CD4-positive, alpha-beta T cell treated with Interleukin-10 for 1 hour (primary cell): Measurements from ENCODE around the gene MPZ.
"Not testable (repeated sequence)": the region's sequence is repeated elsewhere in the genome, so short reads cannot be mapped to it uniquely, and the experiment has no call there.

Experiments used
- DNase-seq: peaks from one replicate; pipeline ENCODE4 v3.0.0-alpha.2; 2020

The MPZ gene

GRCh38 chr1:161298116-161298515 lies 11.7 kb downstream of the MPZ start:
- DNase-seq, result no peak

GRCh38 chr1:161297415-161297814 lies 12.4 kb downstream of the MPZ start:
- DNase-seq, result no peak

GRCh38 chr1:161290779-161291178 lies 19.0 kb downstream of the MPZ start:
- DNase-seq, result no peak

GRCh38 chr1:161287482-161288054 lies 22.2 kb downstream of the MPZ start:
- DNase-seq, result no peak

GRCh38 chr1:161285521-161285920 lies 24.2 kb downstream of the MPZ start:
- no peak for DNase-seq

GRCh38 chr1:161285113-161285512 lies 24.7 kb downstream of the MPZ start:
- DNase-seq, result no peak

GRCh38 chr1:161282991-161283390 lies 26.8 kb downstream of the MPZ start:
- DNase-seq, result no peak

GRCh38 chr1:161274874-161275273 lies 34.9 kb downstream of the MPZ start:
- DNase-seq, result no peak

- DNase-seq, result no peak
Observed at GRCh38 chr1:161273402-161273801, 36.4 kb downstream of the MPZ start.

GRCh38 chr1:161267321-161267720 lies 42.4 kb downstream of the MPZ start:
- DNase-seq, result no peak

- no peak for DNase-seq
Observed at GRCh38 chr1:161266836-161267235, 42.9 kb downstream of the MPZ start.

GRCh38 chr1:161266202-161266601 lies 43.6 kb downstream of the MPZ start:
- DNase-seq, result no peak

- no peak for DNase-seq
Observed at GRCh38 chr1:161265305-161265704, 44.5 kb downstream of the MPZ start.

GRCh38 chr1:161261261-161262235 lies 48.2 kb downstream of the MPZ start:
- no peak for DNase-seq

GRCh38 chr1:161260376-161261260 lies 49.1 kb downstream of the MPZ start:
- DNase-seq, result no peak

- no peak for DNase-seq
Observed at GRCh38 chr1:161259765-161260164, 50.0 kb downstream of the MPZ start.

GRCh38 chr1:161259345-161259702 lies 50.4 kb downstream of the MPZ start:
- DNase-seq, result no peak

GRCh38 chr1:161258439-161259344 lies 51.1 kb downstream of the MPZ start, which contains the start of gene PCP4L1:
TSS of gene PCP4L1 (plus strand) at chr1:161258745. CDS start at chr1:161258975, 230 bp downstream.
- DNase-seq, result peak; percentile 30

GRCh38 chr1:161257109-161257508 lies 52.7 kb downstream of the MPZ start:
- DNase-seq, result not testable (repeated sequence)

- DNase-seq, result not testable (repeated sequence)
Observed at GRCh38 chr1:161255955-161256520, 53.7 kb downstream of the MPZ start.

GRCh38 chr1:161255302-161255701 lies 54.5 kb downstream of the MPZ start:
- not testable (repeated sequence) for DNase-seq
